Mesenteric fat pad (tissue), 1 donor: ENCODE results near the gene OTOGL. TPM values are rescaled to one million over a fixed set of nuclear protein-coding genes. Genes with fewer than 3 reads are reported as not detected.

Source experiments
- total RNA-seq: library from RNA; stranded (reverse); fragmentation: NEBNext Ultra II Directional; extraction: Animal tissue kit (Norgen Biotek cat#: 25700); gene quantifications from one replicate; pipeline ENCODE4 v1.2.1, GENCODE V29; 2021
- donor health status: DM: yes; HTN: yes; CAD: no.

OTOGL gene
- total RNA-seq, 1 donor from 2014 or later = not detected

Other genes with a start within 250 kb of the OTOGL start
- gene PPP1R12A, start 164.4 kb upstream of the OTOGL start, total RNA-seq = 63.7 TPM